ENCODE results near the gene PDE4C.

DNA sequence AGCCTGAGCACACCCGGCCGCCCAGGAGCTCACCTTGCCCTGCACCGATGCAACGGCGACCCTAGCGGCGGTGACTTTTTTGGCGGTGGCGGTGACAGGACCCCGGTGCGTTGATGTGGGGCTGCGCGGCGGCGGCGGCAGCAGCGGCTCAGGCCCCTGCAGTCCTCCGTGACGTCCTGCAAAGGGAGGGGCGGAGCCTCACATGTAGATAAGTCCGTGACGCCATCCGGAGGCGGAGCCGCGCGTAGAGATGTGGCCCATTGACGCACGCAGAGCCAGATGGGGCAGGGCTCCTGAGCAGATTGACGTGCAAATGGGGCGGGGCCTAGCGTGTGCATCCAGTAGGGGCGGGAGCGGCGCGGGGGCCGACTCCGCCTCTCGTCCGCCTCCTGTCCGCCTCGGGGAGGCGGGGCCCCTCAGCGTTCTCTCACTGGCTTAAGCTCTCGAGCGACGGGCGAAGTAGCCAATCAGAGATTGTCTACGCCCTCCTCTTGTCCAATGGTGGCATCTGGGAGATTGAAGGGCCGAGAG, 22.3 kb downstream of the PDE4C start, which contains the start of gene RAB3A:
- peak in 3 of 12 donors; percentile 6 to 18 (median 14) for TF ChIP-seq CTCF (IDR thresholded peaks at IDR 0.05)
- TF ChIP-seq POLR2A (IDR thresholded peaks at IDR 0.05), result peak; percentile 51 to 60

Data from heart left ventricle (tissue), 13 donors.